Right lobe of liver (tissue), 4 donors: ENCODE results near the gene RTL5.

Experiments used
- CTCF ChIP-seq, 4 donors: fragments of 200-600 bp in 3 of 4; fragments of 450-650 bp in 1 of 4; IDR thresholded peaks; one replicate each; pipeline versions ENCODE4 v1.5.1 to v1.8.0; 2016 to 2022; ENCODE audit warnings: antibody characterized with exemption in 4 of 4, mild to moderate bottlenecking in 2 of 4
- POLR2A ChIP-seq: fragments of 450-650 bp; IDR thresholded peaks from one replicate; pipeline ENCODE4 v1.6.1; 2017; ENCODE audit warnings: antibody characterized with exemption, mild to moderate bottlenecking
- donor health status: DM: no; HTN: no; CAD: no.
- donor health status: DM: no; HTN: no; CAD: no.
- donor health status: DM: no; HTN: yes; CAD: no.

- TF ChIP-seq POLR2A (no peak), CTCF (IDR thresholded peaks at IDR 0.05) (no peak)
Observed at GRCh38 chrX:72086995-72087394, 44.7 kb downstream of the RTL5 start.
